ENCODE results near the gene RDH11. TPM values are rescaled to one million over a fixed set of nuclear protein-coding genes. Genes with fewer than 3 reads are reported as not detected.

Gene RDH11
- total RNA-seq, 1 experiment from 2014 or later: 54.6 TPM

Other genes with a start within 250 kb of the RDH11 start
- 0.71 TPM for gene TMEM229B, start 207.0 kb downstream of the RDH11 start, total RNA-seq (2021; ENCODE audit: unreplicated experiment)
- 27.6 TPM for gene PLEKHH1, start 162.5 kb downstream of the RDH11 start, total RNA-seq (2021; ENCODE audit: unreplicated experiment)
- 20.9 TPM for gene PIGH, start 95.5 kb downstream of the RDH11 start, total RNA-seq (2021; ENCODE audit: unreplicated experiment)
- gene ARG2, start 75.8 kb downstream of the RDH11 start, total RNA-seq (2021; ENCODE audit: unreplicated experiment): 7.0 TPM
- gene VTI1B, start 21.1 kb downstream of the RDH11 start, total RNA-seq (2021; ENCODE audit: unreplicated experiment): 86.3 TPM
- gene RDH12, start 6.1 kb upstream of the RDH11 start, total RNA-seq (2021; ENCODE audit: unreplicated experiment): 0.27 TPM
- 13.2 TPM for gene ZFYVE26, start 120.8 kb upstream of the RDH11 start, total RNA-seq (2021; ENCODE audit: unreplicated experiment)
- gene RAD51B, start 124.0 kb upstream of the RDH11 start, total RNA-seq (2021; ENCODE audit: unreplicated experiment): 20.0 TPM